HG03159 (cell line): Measurements from ENCODE around the gene ERMP1.

Source experiments
- ATAC-seq: cut with Tn5 transposase; IDR thresholded peaks from one replicate; pipeline ENCODE4 v1.9.1; 2021; ENCODE audit warnings: mild to moderate bottlenecking, moderate library complexity; ENCODE audit not compliant: unreplicated experiment

The ERMP1 gene

GRCh38 chr9:5854063-5854790 is 21.3 kb upstream of the ERMP1 start:
- ATAC-seq, result no peak

GRCh38 chr9:5853617-5854016 is 20.7 kb upstream of the ERMP1 start:
- no peak for ATAC-seq

GRCh38 chr9:5852987-5853386 is 20.1 kb upstream of the ERMP1 start:
- ATAC-seq, result no peak

GRCh38 chr9:5851445-5851844 is 18.5 kb upstream of the ERMP1 start:
- peak; percentile 83 for ATAC-seq

GRCh38 chr9:5850724-5851122 is 17.8 kb upstream of the ERMP1 start:
- ATAC-seq, result no peak

GRCh38 chr9:5848372-5848882 is 15.5 kb upstream of the ERMP1 start:
- ATAC-seq, result no peak

- no peak for ATAC-seq
Measured at GRCh38 chr9:5846501-5846921, 13.6 kb upstream of the ERMP1 start.

- ATAC-seq, result no peak
Measured at GRCh38 chr9:5846096-5846495, 13.2 kb upstream of the ERMP1 start.

- no peak for ATAC-seq
Measured at GRCh38 chr9:5845157-5845531, 12.2 kb upstream of the ERMP1 start.

GRCh38 chr9:5843794-5844471 is 11.0 kb upstream of the ERMP1 start:
- ATAC-seq, result no peak

- ATAC-seq, result no peak
Measured at GRCh38 chr9:5842929-5843793, 10.2 kb upstream of the ERMP1 start.

- no peak for ATAC-seq
Measured at GRCh38 chr9:5841771-5842573, 9.1 kb upstream of the ERMP1 start.

- ATAC-seq, result no peak
Measured at GRCh38 chr9:5840788-5841187, 7.9 kb upstream of the ERMP1 start.

GRCh38 chr9:5839572-5839902 is 6.6 kb upstream of the ERMP1 start:
- ATAC-seq, result no peak

- no peak for ATAC-seq
Measured at GRCh38 chr9:5838884-5839571, 6.1 kb upstream of the ERMP1 start.

- no peak for ATAC-seq
Measured at GRCh38 chr9:5835808-5836207, 2.9 kb upstream of the ERMP1 start.

- ATAC-seq, result no peak
Measured at GRCh38 chr9:5834214-5834613, 1.3 kb upstream of the ERMP1 start.

GRCh38 chr9:5832071-5832537 is 813 bp downstream of the ERMP1 start:
- ATAC-seq, result no peak

- no peak for ATAC-seq
Measured at GRCh38 chr9:5825895-5826622, 6.9 kb downstream of the ERMP1 start.
